SJCRH30 (cell line): ENCODE measurements around the gene MAP3K2. TPM values are rescaled to one million over a fixed set of nuclear protein-coding genes. Genes with fewer than 3 reads are reported as not detected.

Experiments used
- DNase-seq, 2 experiments: peaks; one replicate each; pipeline ENCODE4 v3.0.0-alpha.2; 2015 to 2020
- H3K27ac ChIP-seq: fragments of 250-450 bp; sonication (Bioruptor Pico); 2 replicates; pipeline ENCODE4 v1.5.1; 2020; ENCODE audit warnings: mild to moderate bottlenecking, moderate library complexity
- H3K27me3 ChIP-seq: fragments of 250-450 bp; sonication (Bioruptor Pico); 2 replicates; pipeline ENCODE4 v1.5.1; 2020; ENCODE audit warnings: mild to moderate bottlenecking, moderate library complexity
- H3K36me3 ChIP-seq: fragments of 250-450 bp; sonication (Bioruptor Pico); 2 replicates; pipeline ENCODE4 v1.5.1; 2020; ENCODE audit warnings: mild to moderate bottlenecking, moderate library complexity
- H3K4me1 ChIP-seq: fragments of 250-450 bp; sonication (Bioruptor Pico); 2 replicates; pipeline ENCODE4 v1.5.1; 2020; ENCODE audit warnings: mild to moderate bottlenecking, moderate library complexity
- H3K4me3 ChIP-seq: fragments of 250-450 bp; sonication (Bioruptor Pico); 2 replicates; pipeline ENCODE4 v1.5.1; 2020; ENCODE audit warnings: mild to moderate bottlenecking, moderate library complexity
- H3K9me3 ChIP-seq: fragments of 250-450 bp; sonication (Bioruptor Pico); replicated peaks from 2 replicates; pipeline ENCODE4 v1.5.1; 2020; ENCODE audit warnings: mild to moderate bottlenecking, moderate library complexity
- total RNA-seq: library from RNA; depleted of rRNA; stranded (reverse); fragments of >200 nt; shearing (Covaris generic); gene quantifications from 2 replicates; pipeline ENCODE4 v1.2.3, GENCODE V29; 2014; rRNA removed

MAP3K2 gene
- total RNA-seq, 1 experiment from 2014 or later = 28.8 TPM

DNA sequence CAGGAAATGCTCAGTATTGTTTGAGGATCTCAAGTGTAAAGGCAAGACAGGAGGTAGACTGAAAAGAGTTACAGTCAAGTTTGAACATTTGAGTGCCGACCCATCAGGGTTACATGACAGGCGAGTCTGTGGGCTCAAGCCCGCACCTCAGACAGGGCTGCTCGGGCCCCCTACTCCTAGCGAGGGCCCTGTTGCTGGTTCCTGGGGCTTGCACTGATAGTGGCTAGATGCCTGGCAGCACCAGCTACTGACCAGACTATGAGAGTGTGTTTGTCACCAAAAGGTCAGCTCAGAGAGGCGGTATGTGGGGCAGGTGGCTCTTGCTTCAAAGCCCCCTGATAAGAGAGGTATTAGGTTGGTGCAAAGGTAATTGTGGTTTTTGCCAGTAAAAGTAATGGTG, 132.1 kb downstream of the MAP3K2 start:
- no peaks in the 10 kb centered on the region for H3K4me1 ChIP-seq
- no peak overlapping the region for H3K4me3 ChIP-seq
- peaks cover 38% of the 10 kb centered on the region for H3K36me3 ChIP-seq
- no peak overlapping the region for H3K27ac ChIP-seq
- DNase-seq = no peak
- no peaks in the 10 kb centered on the region for H3K27me3 ChIP-seq
- no peaks in the 10 kb centered on the region for H3K9me3 ChIP-seq

DNA sequence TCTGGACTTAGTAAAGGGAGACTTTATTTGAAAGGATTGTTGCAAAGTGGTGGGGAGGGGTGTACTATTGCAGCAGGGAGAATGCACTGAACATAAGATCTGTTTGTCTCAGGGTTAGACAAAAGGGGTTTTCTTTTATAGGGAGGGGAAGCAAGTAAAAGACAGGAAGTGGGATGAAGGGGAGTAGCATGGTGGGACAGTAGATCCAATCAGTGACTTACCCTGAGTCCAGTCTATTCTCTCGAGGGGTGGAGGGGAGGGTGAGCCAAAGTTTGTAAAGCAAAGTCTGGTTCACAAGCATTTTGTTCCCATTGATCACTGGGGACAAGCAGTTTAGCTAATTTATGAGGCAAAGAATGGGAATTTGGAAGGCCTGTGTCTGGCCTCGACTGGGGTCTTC, 132.6 kb downstream of the MAP3K2 start:
- Histone ChIP-seq H3K4me3 (no peak overlapping the region), H3K36me3 (peaks cover 34% of the 10 kb centered on the region), H3K4me1 (no peaks in the 10 kb centered on the region), H3K27ac (no peak overlapping the region), H3K27me3 (no peaks in the 10 kb centered on the region), H3K9me3 (no peaks in the 10 kb centered on the region)
- peak in 1 of 2 experiments; percentile 17 for DNase-seq

DNA sequence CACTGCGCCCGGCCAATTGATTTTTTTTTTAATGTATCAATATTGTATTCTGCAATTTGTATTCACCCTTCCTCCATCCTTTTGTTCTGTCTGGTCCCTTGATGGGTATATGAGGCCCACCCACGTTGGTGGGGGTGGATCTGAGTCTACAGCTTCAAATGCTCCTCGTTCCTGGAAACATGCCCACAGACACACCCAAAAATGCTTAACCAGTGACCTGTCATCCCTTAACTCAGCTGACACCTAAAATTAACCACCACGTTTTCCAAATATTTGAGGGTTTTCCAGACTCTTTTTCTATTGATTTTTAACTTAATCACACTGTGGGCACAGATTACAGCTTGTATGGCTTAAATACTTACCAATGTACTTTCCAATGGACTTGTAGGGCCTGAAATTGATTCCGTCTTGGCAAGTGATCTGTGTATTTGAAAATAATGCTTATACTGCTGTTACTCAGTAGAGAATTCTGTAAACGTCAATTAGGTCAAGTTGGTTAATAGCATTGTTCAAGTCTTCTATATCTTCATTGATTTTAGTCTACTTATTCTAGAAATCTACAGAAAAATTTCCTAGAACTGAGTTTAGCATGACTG, 133.3 kb downstream of the MAP3K2 start:
- H3K4me1 ChIP-seq = no peaks in the 10 kb centered on the region
- no peak overlapping the region for H3K27ac ChIP-seq
- H3K4me3 ChIP-seq = no peak overlapping the region
- no peaks in the 10 kb centered on the region for H3K27me3 ChIP-seq
- peak in 1 of 2 experiments; percentile 22 for DNase-seq
- peaks cover 32% of the 10 kb centered on the region for H3K36me3 ChIP-seq
- no peaks in the 10 kb centered on the region for H3K9me3 ChIP-seq

Other genes starting within 250 kb of the MAP3K2 start
- 0.30 and 0.35 TPM in 2 replicates for gene CYP27C1, start 167.7 kb downstream of the MAP3K2 start, total RNA-seq
- 43.0 and 46.9 TPM in 2 replicates for gene ERCC3, start 93.8 kb downstream of the MAP3K2 start, total RNA-seq
- not detected in 2 replicates for gene PROC, start 30.5 kb upstream of the MAP3K2 start, total RNA-seq
- 61.1 and 66.8 TPM in 2 replicates for gene IWS1, start 138.5 kb upstream of the MAP3K2 start, total RNA-seq
- 2.7 and 3.7 TPM in 2 replicates for gene MYO7B, start 147.7 kb upstream of the MAP3K2 start, total RNA-seq